ENCODE data around the gene ASIP.
A peak's percentile ranks its signal among the peaks of the same experiment; 100 is the strongest.

ASIP gene

DNA sequence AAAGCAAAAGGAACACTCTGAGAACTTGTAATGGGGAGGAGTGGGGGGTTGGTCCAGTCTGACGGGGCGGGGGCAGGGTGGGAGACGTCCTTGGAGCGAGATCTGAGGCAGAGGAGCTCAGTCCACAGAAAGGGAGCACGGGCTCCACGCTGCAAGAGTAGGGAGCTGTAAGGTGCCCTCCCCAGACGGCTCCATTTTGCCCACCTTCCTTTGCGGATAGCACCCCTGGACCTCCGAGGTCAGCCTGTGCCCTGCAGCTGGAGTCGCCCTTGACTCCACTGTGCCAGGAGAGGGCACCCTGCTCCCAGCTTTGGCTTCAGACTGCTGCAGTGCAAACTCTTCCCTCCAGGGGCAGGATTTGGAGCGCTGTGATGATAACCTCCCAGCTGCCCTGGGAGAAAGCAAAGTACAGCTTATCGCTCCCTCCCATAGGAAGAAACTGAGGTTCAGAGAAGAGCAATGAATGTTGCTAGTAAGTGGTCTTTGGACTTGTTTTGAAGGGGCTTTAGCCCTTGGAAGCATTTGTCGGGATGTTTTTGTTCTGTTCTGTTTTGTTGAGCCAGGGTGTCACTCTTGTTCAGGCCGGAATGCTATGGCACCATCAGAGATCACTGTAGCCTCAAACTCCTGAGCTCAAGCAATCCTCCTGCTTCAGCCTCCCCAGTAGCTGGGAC lies 71.5 kb downstream of the ASIP start:
- DNase-seq, result peak; percentile 86 to 87

GRCh38 chr20:34315236-34315635 lies 74.0 kb downstream of the ASIP start:
- no peak for DNase-seq

DNA sequence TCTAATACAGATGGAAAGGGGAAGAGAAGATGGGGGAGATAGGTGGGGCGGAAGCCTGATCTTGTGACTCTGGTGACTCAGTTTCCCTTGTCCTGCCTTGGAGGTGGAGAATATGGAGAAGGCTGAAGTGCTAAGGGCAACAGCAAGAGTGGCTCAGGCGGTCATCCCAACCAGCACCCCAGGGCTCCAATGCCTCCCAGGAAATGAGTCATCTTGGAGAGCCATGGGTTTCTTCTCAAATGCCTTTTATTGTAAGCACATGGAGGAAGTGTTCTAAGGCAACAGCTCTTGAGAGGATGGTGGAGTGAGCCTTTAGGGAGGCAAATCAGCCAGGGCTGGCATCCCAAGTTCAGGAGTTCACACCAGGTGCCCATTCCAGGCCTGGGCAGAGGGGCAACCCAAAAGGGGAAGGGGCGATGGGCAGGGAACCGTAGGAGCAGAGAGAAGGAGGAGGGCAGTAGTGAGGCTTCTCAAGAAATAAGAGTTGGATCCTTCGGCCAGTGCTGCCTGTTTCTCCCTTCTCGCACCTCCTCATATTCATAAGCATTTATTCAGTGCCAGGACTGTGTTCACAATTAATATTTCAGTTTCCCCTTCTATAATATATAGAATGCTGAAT lies 75.1 kb downstream of the ASIP start:
- DNase-seq, result no peak
